Neural cell (in vitro differentiated cells): ENCODE data around the gene NANOS3. TPM values are rescaled to one million over a fixed set of nuclear protein-coding genes. Genes with fewer than 3 reads are reported as not detected.

ENCODE experiments used
- H2AFZ ChIP-seq: fragments of 200-600, 300-800 bp; sonication (generic), shearing (Covaris generic); 2 replicates; pipeline ENCODE4 v1.6.0; 2014; ENCODE audit warnings: low read depth, mild to moderate bottlenecking, antibody characterized with exemption, low read length, moderate library complexity
- H3F3A ChIP-seq: fragments of 200-600 bp; shearing (Covaris generic); 2 replicates; pipeline ENCODE4 v1.6.1; 2016; ENCODE audit warnings: mild to moderate bottlenecking, moderate library complexity, mixed read lengths, antibody characterized with exemption, low read length; ENCODE audit not compliant: insufficient read depth, poor library complexity, severe bottlenecking
- H3K27ac ChIP-seq: fragments of 200-600, 300-800 bp; sonication (generic), shearing (Covaris generic); 2 replicates; pipeline ENCODE4 v1.5.1; 2014; ENCODE audit warnings: mild to moderate bottlenecking, low read length, moderate library complexity
- H3K27me3 ChIP-seq: fragments of 300-800, 200-600 bp; sonication (generic), shearing (Covaris generic); 2 replicates; pipeline ENCODE4 v1.6.0; 2014; ENCODE audit warnings: mild to moderate bottlenecking, low read depth, low read length, moderate library complexity; ENCODE audit not compliant: insufficient read depth
- H3K36me3 ChIP-seq: fragments of 300-800, 200-600 bp; sonication (generic), shearing (Covaris generic); 2 replicates; pipeline ENCODE4 v1.5.1; 2014; ENCODE audit warnings: mild to moderate bottlenecking, antibody characterized with exemption, low read length, moderate library complexity; ENCODE audit not compliant: insufficient read depth
- H3K4me2 ChIP-seq: fragments of 300-800, 200-600 bp; sonication (generic), shearing (Covaris generic); 2 replicates; pipeline ENCODE4 v1.6.0; 2014; ENCODE audit warnings: mild to moderate bottlenecking, low read length
- H3K4me3 ChIP-seq: fragments of 300-800, 200-600 bp; sonication (generic), shearing (Covaris generic); 2 replicates; pipeline ENCODE4 v1.5.1; 2014; ENCODE audit warnings: mild to moderate bottlenecking, low read length, moderate library complexity
- H3K79me2 ChIP-seq: fragments of 200-600 bp; shearing (Covaris generic); replicated peaks from 2 replicates; pipeline ENCODE4 v1.6.0; 2014; ENCODE audit warnings: mild to moderate bottlenecking, low read length, moderate library complexity; ENCODE audit not compliant: insufficient read depth
- H3K9ac ChIP-seq: fragments of 300-800, 200-600 bp; sonication (generic), shearing (Covaris generic); 2 replicates; pipeline ENCODE4 v1.6.1; 2016; ENCODE audit warnings: mild to moderate bottlenecking, low read length, mixed read lengths
- H3K9me2 ChIP-seq: fragments of 200-600 bp; shearing (Covaris generic); 2 replicates; pipeline ENCODE4 v1.6.1; 2016; ENCODE audit warnings: mild to moderate bottlenecking, low read length, mixed read lengths; ENCODE audit not compliant: insufficient read depth
- H3K9me3 ChIP-seq: fragments of 200-600, 300-800 bp; sonication (generic), shearing (Covaris generic); 2 replicates; pipeline ENCODE4 v1.6.1; 2016; ENCODE audit warnings: mild to moderate bottlenecking, mixed run types, low read length, moderate library complexity, mixed read lengths
- H4K20me1 ChIP-seq: fragments of 200-600 bp; shearing (Covaris generic); 2 replicates; pipeline ENCODE4 v1.6.1; 2016; ENCODE audit warnings: mild to moderate bottlenecking, mixed run types; ENCODE audit not compliant: insufficient read depth
- EP300 ChIP-seq: fragments of 450-650 bp; conservative IDR thresholded peaks from 2 replicates; pipeline ENCODE4 v1.6.1; 2014; ENCODE audit warnings: antibody characterized with exemption, mild to moderate bottlenecking, moderate library complexity; ENCODE audit not compliant: poor library complexity, severe bottlenecking
- EZH2 ChIP-seq: fragments of 200-600, 300-800 bp; shearing (Covaris generic), sonication (generic); IDR thresholded peaks from 2 replicates; pipeline ENCODE4 v1.6.1; 2014; ENCODE audit warnings: antibody characterized with exemption, low read length, borderline replicate concordance, mild to moderate bottlenecking; ENCODE audit not compliant: insufficient read depth, poor library complexity, severe bottlenecking
- MXI1 ChIP-seq: fragments of 450-650 bp; conservative IDR thresholded peaks from 2 replicates; pipeline ENCODE4 v1.6.1; 2014; ENCODE audit warnings: antibody characterized with exemption, mild to moderate bottlenecking; ENCODE audit not compliant: poor library complexity, severe bottlenecking
- POLR2AphosphoS5 ChIP-seq: IDR thresholded peaks from 2 replicates; pipeline ENCODE4 v1.6.1; 2012
- RAD21 ChIP-seq: fragments of 450-650 bp; conservative IDR thresholded peaks from 2 replicates; pipeline ENCODE4 v1.6.1; 2014; ENCODE audit warnings: antibody characterized with exemption, mild to moderate bottlenecking, moderate library complexity
- SMC3 ChIP-seq: fragments of 450-650 bp; conservative IDR thresholded peaks from 2 replicates; pipeline ENCODE4 v1.6.1; 2014; ENCODE audit warnings: antibody characterized with exemption, mild to moderate bottlenecking, moderate library complexity; ENCODE audit not compliant: poor library complexity
- TAF1 ChIP-seq: IDR thresholded peaks from 2 replicates; pipeline ENCODE4 v1.6.1; 2012; ENCODE audit warnings: low read depth
- polyA minus RNA-seq: library from RNA; depleted of rRNA, polyadenylated mRNA; stranded (reverse); fragments of >200 nt; gene quantifications from 2 replicates; pipeline ENCODE4 v1.2.3, GENCODE V29; 2014
- polyA plus RNA-seq: library from polyadenylated mRNA; depleted of rRNA; stranded (reverse); fragments of >200 nt; gene quantifications from 2 replicates; pipeline ENCODE4 v1.2.3, GENCODE V29; 2014
- TF ChIP-seq, protein P1 (sequence below): fragments of 450-650 bp; IDR thresholded peaks from 2 replicates; pipeline ENCODE4 v1.5.1; 2014; ENCODE audit warnings: antibody characterized with exemption, mild to moderate bottlenecking, moderate library complexity; ENCODE audit not compliant: poor library complexity, severe bottlenecking
- TF ChIP-seq, protein P2 (sequence below): IDR thresholded peaks from 2 replicates; pipeline ENCODE4 v1.6.1; 2012; ENCODE audit warnings: borderline replicate concordance

The NANOS3 gene
- 3.2 and 3.8 TPM in 2 replicates for polyA plus RNA-seq
- not detected in 2 replicates for polyA minus RNA-seq

DNA sequence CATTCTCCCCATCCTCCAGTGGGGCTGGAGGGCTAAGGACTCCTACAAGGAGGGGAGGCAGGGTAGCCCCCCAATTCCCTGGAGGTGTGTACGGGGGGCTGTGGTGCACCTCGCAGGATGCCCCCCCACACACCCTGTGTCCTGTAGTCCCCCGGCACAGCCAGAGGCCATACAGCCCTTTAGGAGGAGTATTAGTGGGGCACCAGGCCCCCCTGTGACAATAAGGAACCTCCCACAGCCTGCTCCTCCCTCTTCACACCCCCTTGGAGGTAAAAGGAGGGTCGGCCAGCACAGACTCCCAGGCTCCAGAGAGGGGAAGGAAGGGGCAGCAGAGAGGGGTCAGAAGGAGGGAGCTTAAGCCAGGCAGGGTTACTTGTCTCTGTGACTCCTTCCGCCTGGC lies at the start of gene NANOS3:
NANOS3 (plus strand) TSS at position 301 of the 400 bp plus-strand sequence. CDS start 115 bp downstream, outside the sequence.
- Histone ChIP-seq H2AFZ (no peak within 1 kb of the TSS), H3K9ac (no peak within 1 kb of the TSS), H3K9me3 (no peaks in the 10 kb centered on the region), H3K9me2 (no peaks in the 10 kb centered on the region), H3K4me3 (no peak within 1 kb of the TSS), H3K27me3 (no peaks in the 10 kb centered on the region), H3K79me2 (no peaks in the 10 kb centered on the region), H3F3A (no peaks in the 10 kb centered on the region), H4K20me1 (no peaks in the 10 kb centered on the region), H3K36me3 (no peaks in the 10 kb centered on the region), H3K4me2 (no peak within 1 kb of the TSS), H3K27ac (no peak within 1 kb of the TSS)
- TF ChIP-seq TAF1 (no peak), MXI1 (no peak), EP300 (no peak), RAD21 (no peak), POLR2AphosphoS5 (no peak), SMC3 (no peak), EZH2 (no peak)
- TF ChIP-seq, protein P1, sequence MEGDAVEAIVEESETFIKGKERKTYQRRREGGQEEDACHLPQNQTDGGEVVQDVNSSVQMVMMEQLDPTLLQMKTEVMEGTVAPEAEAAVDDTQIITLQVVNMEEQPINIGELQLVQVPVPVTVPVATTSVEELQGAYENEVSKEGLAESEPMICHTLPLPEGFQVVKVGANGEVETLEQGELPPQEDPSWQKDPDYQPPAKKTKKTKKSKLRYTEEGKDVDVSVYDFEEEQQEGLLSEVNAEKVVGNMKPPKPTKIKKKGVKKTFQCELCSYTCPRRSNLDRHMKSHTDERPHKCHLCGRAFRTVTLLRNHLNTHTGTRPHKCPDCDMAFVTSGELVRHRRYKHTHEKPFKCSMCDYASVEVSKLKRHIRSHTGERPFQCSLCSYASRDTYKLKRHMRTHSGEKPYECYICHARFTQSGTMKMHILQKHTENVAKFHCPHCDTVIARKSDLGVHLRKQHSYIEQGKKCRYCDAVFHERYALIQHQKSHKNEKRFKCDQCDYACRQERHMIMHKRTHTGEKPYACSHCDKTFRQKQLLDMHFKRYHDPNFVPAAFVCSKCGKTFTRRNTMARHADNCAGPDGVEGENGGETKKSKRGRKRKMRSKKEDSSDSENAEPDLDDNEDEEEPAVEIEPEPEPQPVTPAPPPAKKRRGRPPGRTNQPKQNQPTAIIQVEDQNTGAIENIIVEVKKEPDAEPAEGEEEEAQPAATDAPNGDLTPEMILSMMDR: no peak

DNA sequence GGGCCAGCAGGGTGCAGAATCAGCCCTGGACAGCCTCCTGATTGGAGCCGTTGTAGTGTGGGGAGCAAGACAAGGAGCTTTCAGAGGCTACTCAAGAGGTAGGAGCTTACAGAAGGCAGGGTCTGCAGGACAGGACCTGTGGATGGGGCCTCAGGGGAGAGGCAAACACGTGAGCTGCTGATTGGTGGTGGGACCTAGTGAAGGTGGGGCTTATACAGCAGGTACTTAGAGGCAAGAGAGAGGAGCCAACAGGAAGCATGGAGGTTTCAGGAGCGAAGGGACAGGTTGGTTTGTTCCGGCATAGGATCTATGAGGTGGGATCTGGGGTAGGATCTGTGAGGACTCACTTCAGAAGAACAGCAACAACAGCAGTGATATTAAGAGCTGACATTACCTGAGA lies 49.3 kb upstream of the NANOS3 start:
- Histone ChIP-seq H3K27me3 (no peaks in the 10 kb centered on the region), H3K4me3 (no peak overlapping the region), H3K9me3 (no peaks in the 10 kb centered on the region), H3K27ac (no peak overlapping the region), H2AFZ (no peak overlapping the region), H3K9me2 (no peaks in the 10 kb centered on the region), H3K36me3 (peaks cover 10% of the 10 kb centered on the region), H3K9ac (no peak overlapping the region), H3K4me2 (no peak overlapping the region), H3F3A (no peaks in the 10 kb centered on the region), H3K79me2 (no peaks in the 10 kb centered on the region), H4K20me1 (no peaks in the 10 kb centered on the region)
- TF ChIP-seq, protein P1: no peak
- TF ChIP-seq POLR2AphosphoS5 (no peak), TAF1 (no peak), SMC3 (no peak), RAD21 (no peak), EZH2 (no peak), MXI1 (no peak), EP300 (no peak)
- TF ChIP-seq, protein P2, sequence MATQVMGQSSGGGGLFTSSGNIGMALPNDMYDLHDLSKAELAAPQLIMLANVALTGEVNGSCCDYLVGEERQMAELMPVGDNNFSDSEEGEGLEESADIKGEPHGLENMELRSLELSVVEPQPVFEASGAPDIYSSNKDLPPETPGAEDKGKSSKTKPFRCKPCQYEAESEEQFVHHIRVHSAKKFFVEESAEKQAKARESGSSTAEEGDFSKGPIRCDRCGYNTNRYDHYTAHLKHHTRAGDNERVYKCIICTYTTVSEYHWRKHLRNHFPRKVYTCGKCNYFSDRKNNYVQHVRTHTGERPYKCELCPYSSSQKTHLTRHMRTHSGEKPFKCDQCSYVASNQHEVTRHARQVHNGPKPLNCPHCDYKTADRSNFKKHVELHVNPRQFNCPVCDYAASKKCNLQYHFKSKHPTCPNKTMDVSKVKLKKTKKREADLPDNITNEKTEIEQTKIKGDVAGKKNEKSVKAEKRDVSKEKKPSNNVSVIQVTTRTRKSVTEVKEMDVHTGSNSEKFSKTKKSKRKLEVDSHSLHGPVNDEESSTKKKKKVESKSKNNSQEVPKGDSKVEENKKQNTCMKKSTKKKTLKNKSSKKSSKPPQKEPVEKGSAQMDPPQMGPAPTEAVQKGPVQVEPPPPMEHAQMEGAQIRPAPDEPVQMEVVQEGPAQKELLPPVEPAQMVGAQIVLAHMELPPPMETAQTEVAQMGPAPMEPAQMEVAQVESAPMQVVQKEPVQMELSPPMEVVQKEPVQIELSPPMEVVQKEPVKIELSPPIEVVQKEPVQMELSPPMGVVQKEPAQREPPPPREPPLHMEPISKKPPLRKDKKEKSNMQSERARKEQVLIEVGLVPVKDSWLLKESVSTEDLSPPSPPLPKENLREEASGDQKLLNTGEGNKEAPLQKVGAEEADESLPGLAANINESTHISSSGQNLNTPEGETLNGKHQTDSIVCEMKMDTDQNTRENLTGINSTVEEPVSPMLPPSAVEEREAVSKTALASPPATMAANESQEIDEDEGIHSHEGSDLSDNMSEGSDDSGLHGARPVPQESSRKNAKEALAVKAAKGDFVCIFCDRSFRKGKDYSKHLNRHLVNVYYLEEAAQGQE: no peak
